ENCODE data around the gene TWNK.
A peak's percentile ranks its signal among the peaks of the same experiment; 100 is the strongest.

Gene TWNK

GRCh38 chr10:101008823-101009423 lies 21.6 kb downstream of the TWNK start:
- H3K27ac Mint-ChIP-seq: no peak overlapping the region

GRCh38 chr10:101010329-101010728 lies 23.0 kb downstream of the TWNK start:
- H3K27ac Mint-ChIP-seq: no peak overlapping the region
- no peak for ATAC-seq
- no peaks in the 10 kb centered on the region for H3K9me3 Mint-ChIP-seq
- no peaks in the 10 kb centered on the region for H3K36me3 Mint-ChIP-seq
- H3K27me3 Mint-ChIP-seq: peaks cover 13% of the 10 kb centered on the region
- H3K4me3 Mint-ChIP-seq: no peak overlapping the region
- H3K4me1 Mint-ChIP-seq: peaks cover 21% of the 10 kb centered on the region

More at GRCh38 chr10:101008823-101009423, 21.6 kb downstream of the TWNK start:
- H3K27me3 Mint-ChIP-seq: no peaks in the 10 kb centered on the region
- peaks cover 12% of the 10 kb centered on the region for H3K4me1 Mint-ChIP-seq
- H3K4me3 Mint-ChIP-seq: no peak overlapping the region
- no peak for ATAC-seq
- no peaks in the 10 kb centered on the region for H3K9me3 Mint-ChIP-seq
- no peaks in the 10 kb centered on the region for H3K36me3 Mint-ChIP-seq

- no peak overlapping the region for H3K4me3 Mint-ChIP-seq
- H3K9me3 Mint-ChIP-seq: no peaks in the 10 kb centered on the region
- H3K36me3 Mint-ChIP-seq: no peaks in the 10 kb centered on the region
- no peak overlapping the region for H3K27ac Mint-ChIP-seq
- no peak for ATAC-seq
- H3K4me1 Mint-ChIP-seq: peaks cover 21% of the 10 kb centered on the region
- peaks cover 27% of the 10 kb centered on the region for H3K27me3 Mint-ChIP-seq
These were observed 24.4 kb downstream of the TWNK start for GRCh38 chr10:101011517-101012423.

GRCh38 chr10:101012525-101013364 lies 25.4 kb downstream of the TWNK start:
- H3K27ac Mint-ChIP-seq: no peak overlapping the region
- no peak overlapping the region for H3K4me3 Mint-ChIP-seq
- no peaks in the 10 kb centered on the region for H3K36me3 Mint-ChIP-seq
- no peaks in the 10 kb centered on the region for H3K9me3 Mint-ChIP-seq
- H3K4me1 Mint-ChIP-seq: peaks cover 26% of the 10 kb centered on the region
- peak; percentile 86 for ATAC-seq
- H3K27me3 Mint-ChIP-seq: peaks cover 37% of the 10 kb centered on the region

- H3K9me3 Mint-ChIP-seq: no peaks in the 10 kb centered on the region
- peaks cover 44% of the 10 kb centered on the region for H3K27me3 Mint-ChIP-seq
- ATAC-seq: no peak
- H3K4me1 Mint-ChIP-seq: peaks cover 33% of the 10 kb centered on the region
- H3K36me3 Mint-ChIP-seq: no peaks in the 10 kb centered on the region
- no peak overlapping the region for H3K27ac Mint-ChIP-seq
- H3K4me3 Mint-ChIP-seq: no peak overlapping the region
These were observed 26.1 kb downstream of the TWNK start for GRCh38 chr10:101013365-101013825.

GRCh38 chr10:101014230-101014884 lies 27.0 kb downstream of the TWNK start:
- ATAC-seq: no peak
- Mint-ChIP-seq H3K36me3 (no peaks in the 10 kb centered on the region), H3K27me3 (peaks cover 52% of the 10 kb centered on the region), H3K4me3 (no peak overlapping the region), H3K4me1 (peaks cover 42% of the 10 kb centered on the region), H3K27ac (no peak overlapping the region), H3K9me3 (no peaks in the 10 kb centered on the region)

GRCh38 chr10:101014966-101015581 lies 27.7 kb downstream of the TWNK start:
- Mint-ChIP-seq H3K27me3 (peaks cover 58% of the 10 kb centered on the region), H3K27ac (no peak overlapping the region), H3K4me1 (peaks cover 47% of the 10 kb centered on the region), H3K4me3 (no peak overlapping the region), H3K36me3 (no peaks in the 10 kb centered on the region), H3K9me3 (no peaks in the 10 kb centered on the region)
- ATAC-seq: no peak

GRCh38 chr10:101015582-101015973 lies 28.2 kb downstream of the TWNK start:
- no peaks in the 10 kb centered on the region for H3K36me3 Mint-ChIP-seq
- H3K4me1 Mint-ChIP-seq: peaks cover 47% of the 10 kb centered on the region
- H3K27ac Mint-ChIP-seq: no peak overlapping the region
- no peaks in the 10 kb centered on the region for H3K9me3 Mint-ChIP-seq
- H3K4me3 Mint-ChIP-seq: no peak overlapping the region
- peaks cover 58% of the 10 kb centered on the region for H3K27me3 Mint-ChIP-seq
- ATAC-seq: no peak

GRCh38 chr10:101016814-101017213 lies 29.5 kb downstream of the TWNK start:
- Mint-ChIP-seq H3K4me1 (peaks cover 47% of the 10 kb centered on the region), H3K4me3 (no peak overlapping the region), H3K27ac (no peak overlapping the region), H3K9me3 (no peaks in the 10 kb centered on the region), H3K27me3 (peaks cover 58% of the 10 kb centered on the region), H3K36me3 (no peaks in the 10 kb centered on the region)
- no peak for ATAC-seq

- Mint-ChIP-seq H3K4me1 (peaks cover 40% of the 10 kb centered on the region), H3K27ac (peak overlapping the region; percentile 76), H3K9me3 (no peaks in the 10 kb centered on the region), H3K27me3 (peaks cover 58% of the 10 kb centered on the region), H3K4me3 (peak overlapping the region; percentile 52), H3K36me3 (no peaks in the 10 kb centered on the region)
- peak; percentile 66 for ATAC-seq
These were observed 30.8 kb downstream of the TWNK start for GRCh38 chr10:101018118-101018599.

GRCh38 chr10:101018600-101019439 lies 31.5 kb downstream of the TWNK start:
- Mint-ChIP-seq H3K4me1 (peaks cover 36% of the 10 kb centered on the region), H3K9me3 (no peaks in the 10 kb centered on the region), H3K27ac (peak overlapping the region; percentile 76)

GRCh38 chr10:101019440-101019703 lies 32.0 kb downstream of the TWNK start:
- Mint-ChIP-seq H3K4me3 (peak overlapping the region; percentile 21), H3K4me1 (peaks cover 30% of the 10 kb centered on the region), H3K9me3 (no peaks in the 10 kb centered on the region), H3K27me3 (peaks cover 54% of the 10 kb centered on the region), H3K36me3 (no peaks in the 10 kb centered on the region), H3K27ac (no peak overlapping the region)
- no peak for ATAC-seq

More at GRCh38 chr10:101018600-101019439, 31.5 kb downstream of the TWNK start:
- Mint-ChIP-seq H3K36me3 (no peaks in the 10 kb centered on the region), H3K27me3 (peaks cover 58% of the 10 kb centered on the region), H3K4me3 (peak overlapping the region; percentile 52)
- peak; percentile 75 for ATAC-seq

GRCh38 chr10:101020427-101021075 lies 33.2 kb downstream of the TWNK start:
- Mint-ChIP-seq H3K4me1 (peaks cover 25% of the 10 kb centered on the region), H3K9me3 (no peaks in the 10 kb centered on the region), H3K36me3 (no peaks in the 10 kb centered on the region), H3K4me3 (no peak overlapping the region), H3K27ac (no peak overlapping the region), H3K27me3 (peaks cover 42% of the 10 kb centered on the region)
- ATAC-seq: no peak

Data from stimulated activated memory B cell treated with anti-CD40 and anti-IgM and Interleukin-4, amounts not matched to agents 10 μg/mL and 1 μg/mL and 100 μg/mL, for 72 hours (primary cell).